ENCODE results near the gene PPM1N.
A peak's percentile ranks its signal among the peaks of the same experiment; 100 is the strongest.

Gene PPM1N

DNA sequence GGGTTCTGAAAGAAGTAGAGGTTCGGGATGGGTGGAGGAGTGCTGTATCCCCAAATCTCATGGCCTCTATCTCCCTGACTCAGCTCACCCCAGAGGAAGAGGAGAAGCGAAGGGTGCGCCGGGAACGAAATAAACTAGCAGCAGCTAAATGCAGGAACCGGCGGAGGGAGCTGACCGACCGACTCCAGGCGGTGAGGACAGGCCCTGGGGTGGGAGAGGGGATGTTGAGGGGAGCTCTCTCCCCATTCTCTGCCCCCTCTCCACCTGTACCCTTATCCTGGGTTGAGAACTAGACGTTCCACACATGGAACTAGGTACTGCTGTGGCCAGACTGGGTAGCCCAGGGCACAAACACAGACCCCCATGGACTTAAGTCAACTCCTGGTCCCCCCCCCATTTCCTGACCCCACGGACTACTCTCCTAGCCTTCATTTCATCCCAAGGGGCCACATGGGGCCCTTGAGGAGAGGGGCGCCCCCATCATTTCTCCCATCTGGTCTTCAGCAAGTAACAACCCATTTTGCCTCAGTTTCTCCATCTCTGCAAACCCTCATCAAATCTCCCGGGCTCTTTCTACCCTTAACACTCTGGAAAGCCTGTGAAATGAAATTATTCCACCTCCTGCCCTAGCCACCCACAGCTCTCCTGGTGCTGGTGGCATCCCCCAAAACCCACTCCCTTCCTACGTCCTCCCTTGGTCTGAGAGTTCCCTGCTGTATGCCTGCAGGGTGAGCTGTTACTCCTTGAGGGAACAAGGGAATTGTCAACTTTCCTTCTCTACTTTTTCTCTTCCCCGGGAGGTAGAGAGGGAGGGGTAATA, 26.9 kb upstream of the PPM1N start:
- DNase-seq, result peak; percentile 60

DNA sequence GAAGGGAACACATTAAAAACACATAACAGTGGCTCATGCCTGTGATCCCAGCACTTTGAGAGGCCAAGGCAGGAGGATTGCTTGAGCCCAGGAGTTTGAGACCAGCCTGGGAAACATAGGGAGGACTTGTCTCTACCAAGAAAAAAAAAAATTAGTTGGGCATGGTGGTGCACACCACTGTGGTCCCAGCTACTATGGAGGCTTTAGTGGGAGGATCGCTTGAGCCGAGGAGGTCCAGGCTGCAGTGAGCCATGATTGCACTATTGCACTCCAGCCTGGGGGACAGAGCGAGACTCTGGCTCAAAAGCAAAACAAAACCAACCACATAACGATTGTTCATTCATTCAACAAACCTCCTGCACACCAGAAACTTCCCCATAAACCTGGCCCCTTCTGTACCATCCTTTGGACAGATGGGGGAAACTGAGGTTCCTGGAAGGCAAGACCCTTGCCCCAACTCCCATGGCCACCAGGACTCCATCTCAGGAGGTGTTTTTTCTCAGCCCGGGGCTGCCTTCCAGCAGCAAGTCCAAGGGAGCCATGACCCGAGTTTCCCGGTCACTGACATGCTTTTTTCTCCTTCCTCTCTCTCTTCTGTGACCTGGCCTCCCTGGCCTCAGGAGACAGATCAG, 26.2 kb upstream of the PPM1N start:
- peak; percentile 73 for DNase-seq

DNA sequence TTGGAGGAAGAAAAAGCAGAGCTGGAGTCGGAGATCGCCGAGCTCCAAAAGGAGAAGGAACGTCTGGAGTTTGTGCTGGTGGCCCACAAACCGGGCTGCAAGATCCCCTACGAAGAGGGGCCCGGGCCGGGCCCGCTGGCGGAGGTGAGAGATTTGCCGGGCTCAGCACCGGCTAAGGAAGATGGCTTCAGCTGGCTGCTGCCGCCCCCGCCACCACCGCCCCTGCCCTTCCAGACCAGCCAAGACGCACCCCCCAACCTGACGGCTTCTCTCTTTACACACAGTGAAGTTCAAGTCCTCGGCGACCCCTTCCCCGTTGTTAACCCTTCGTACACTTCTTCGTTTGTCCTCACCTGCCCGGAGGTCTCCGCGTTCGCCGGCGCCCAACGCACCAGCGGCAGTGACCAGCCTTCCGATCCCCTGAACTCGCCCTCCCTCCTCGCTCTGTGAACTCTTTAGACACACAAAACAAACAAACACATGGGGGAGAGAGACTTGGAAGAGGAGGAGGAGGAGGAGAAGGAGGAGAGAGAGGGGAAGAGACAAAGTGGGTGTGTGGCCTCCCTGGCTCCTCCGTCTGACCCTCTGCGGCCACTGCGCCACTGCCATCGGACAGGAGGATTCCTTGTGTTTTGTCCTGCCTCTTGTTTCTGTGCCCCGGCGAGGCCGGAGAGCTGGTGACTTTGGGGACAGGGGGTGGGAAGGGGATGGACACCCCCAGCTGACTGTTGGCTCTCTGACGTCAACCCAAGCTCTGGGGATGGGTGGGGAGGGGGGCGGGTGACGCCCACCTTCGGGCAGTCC, 25.5 kb upstream of the PPM1N start:
- DNase-seq, result peak; percentile 72

DNA sequence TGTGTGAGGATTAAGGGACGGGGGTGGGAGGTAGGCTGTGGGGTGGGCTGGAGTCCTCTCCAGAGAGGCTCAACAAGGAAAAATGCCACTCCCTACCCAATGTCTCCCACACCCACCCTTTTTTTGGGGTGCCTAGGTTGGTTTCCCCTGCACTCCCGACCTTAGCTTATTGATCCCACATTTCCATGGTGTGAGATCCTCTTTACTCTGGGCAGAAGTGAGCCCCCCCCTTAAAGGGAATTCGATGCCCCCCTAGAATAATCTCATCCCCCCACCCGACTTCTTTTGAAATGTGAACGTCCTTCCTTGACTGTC, 24.9 kb upstream of the PPM1N start:
- no peak for DNase-seq

DNA sequence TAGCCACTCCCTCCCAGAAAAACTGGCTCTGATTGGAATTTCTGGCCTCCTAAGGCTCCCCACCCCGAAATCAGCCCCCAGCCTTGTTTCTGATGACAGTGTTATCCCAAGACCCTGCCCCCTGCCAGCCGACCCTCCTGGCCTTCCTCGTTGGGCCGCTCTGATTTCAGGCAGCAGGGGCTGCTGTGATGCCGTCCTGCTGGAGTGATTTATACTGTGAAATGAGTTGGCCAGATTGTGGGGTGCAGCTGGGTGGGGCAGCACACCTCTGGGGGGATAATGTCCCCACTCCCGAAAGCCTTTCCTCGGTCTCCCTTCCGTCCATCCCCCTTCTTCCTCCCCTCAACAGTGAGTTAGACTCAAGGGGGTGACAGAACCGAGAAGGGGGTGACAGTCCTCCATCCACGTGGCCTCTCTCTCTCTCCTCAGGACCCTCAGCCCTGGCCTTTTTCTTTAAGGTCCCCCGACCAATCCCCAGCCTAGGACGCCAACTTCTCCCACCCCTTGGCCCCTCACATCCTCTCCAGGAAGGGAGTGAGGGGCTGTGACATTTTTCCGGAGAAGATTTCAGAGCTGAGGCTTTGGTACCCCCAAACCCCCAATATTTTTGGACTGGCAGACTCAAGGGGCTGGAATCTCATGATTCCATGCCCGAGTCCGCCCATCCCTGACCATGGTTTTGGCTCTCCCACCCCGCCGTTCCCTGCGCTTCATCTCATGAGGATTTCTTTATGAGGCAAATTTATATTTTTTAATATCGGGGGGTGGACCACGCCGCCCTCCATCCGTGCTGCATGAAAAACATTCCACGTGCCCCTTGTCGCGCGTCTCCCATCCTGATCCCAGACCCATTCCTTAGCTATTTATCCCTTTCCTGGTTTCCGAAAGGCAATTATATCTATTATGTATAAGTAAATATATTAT, 24.3 kb upstream of the PPM1N start:
- DNase-seq, result peak; percentile 76

DNA sequence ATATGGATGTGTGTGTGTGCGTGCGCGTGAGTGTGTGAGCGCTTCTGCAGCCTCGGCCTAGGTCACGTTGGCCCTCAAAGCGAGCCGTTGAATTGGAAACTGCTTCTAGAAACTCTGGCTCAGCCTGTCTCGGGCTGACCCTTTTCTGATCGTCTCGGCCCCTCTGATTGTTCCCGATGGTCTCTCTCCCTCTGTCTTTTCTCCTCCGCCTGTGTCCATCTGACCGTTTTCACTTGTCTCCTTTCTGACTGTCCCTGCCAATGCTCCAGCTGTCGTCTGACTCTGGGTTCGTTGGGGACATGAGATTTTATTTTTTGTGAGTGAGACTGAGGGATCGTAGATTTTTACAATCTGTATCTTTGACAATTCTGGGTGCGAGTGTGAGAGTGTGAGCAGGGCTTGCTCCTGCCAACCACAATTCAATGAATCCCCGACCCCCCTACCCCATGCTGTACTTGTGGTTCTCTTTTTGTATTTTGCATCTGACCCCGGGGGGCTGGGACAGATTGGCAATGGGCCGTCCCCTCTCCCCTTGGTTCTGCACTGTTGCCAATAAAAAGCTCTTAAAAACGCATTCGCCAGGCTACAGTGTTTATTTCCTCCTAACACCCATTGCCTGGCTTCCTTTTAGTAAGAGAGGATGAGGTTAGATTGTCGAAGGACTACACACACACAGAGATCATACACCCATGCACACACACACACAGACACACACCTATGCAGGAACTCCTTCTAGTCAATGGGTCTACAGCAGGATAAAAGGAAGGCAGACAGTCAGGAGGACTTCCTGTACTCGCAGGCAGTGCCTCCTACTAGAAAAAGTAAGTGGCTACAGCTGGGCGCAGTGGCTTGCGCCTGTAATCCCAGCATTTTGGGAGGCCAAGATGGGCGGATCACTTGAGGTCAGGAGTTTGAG, 23.4 kb upstream of the PPM1N start:
- DNase-seq, result peak; percentile 85

DNA sequence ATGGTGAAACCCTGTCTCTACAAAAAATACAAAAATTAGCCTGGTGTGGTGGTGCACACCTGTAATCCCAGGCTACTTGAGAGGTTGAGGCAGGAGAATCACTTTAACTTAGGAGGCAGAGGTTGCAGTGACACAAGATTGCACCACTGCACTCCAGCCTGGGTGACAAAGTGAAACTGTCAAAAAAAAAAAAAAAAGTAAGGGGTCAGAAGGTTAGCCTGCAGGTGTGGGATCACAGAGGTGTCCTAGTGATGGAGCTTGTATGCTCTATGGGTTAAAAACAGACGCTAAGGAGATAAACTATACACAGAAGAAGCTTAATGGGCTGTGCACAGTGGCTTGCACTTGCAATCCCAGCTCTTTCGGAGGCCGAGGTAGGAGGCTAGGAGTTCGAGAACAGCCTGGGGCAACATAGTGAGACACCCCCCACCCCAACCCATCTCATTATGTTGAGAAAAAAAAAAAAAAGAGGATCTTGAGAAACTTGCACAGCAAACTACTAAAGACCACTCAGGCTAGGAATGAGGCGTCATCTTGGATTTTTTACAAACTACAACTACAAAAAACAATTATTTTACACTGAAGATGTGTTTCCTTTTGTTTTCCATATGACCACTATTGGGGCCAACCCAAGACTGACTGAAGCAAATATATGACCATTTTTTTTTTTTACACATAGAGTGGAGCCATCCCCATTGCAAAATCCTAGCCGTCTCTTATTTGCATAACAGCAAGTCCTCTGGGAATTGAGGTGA, 22.5 kb upstream of the PPM1N start:
- no peak for DNase-seq

DNA sequence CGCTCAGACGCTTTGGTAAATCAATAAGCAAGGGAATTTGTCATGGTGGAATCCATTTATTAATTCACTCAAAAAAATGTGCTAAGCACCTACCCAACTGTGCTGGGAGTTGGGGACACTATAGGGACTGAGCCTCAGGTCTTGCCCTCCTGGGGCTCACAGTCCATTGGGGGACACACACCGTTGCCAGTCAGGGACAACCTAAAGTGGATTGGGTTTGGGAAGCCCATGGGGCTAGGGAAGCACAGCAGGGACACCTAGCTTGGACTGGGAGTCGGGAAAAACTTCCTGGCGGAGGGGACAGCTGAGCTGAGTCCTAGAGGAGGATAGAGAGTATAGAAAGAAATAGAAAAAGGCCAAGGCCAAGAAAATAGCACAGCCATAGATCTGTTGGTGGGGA, 21.9 kb upstream of the PPM1N start:
- DNase-seq, result peak; percentile 81

DNA sequence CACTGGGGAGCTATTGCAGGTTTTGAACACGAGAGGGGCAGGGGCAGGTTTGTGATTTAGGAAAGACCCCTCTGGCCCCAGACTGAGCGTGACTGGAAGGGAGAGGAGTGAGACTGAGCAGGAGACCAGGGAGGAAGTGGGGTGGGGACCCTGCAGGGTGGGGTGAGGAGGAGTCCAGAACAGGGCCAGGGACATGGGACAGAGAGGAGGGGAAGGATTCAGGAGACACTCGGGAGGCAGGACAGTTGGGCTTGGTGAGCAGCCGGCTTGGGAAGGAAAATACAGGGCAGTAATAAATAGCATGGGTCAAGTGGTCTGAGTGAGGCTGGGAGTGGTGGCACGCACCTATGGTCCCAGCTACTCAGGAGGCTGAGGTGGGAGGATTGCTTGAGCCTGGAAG, 21.1 kb upstream of the PPM1N start:
- DNase-seq, result peak; percentile 73

DNA sequence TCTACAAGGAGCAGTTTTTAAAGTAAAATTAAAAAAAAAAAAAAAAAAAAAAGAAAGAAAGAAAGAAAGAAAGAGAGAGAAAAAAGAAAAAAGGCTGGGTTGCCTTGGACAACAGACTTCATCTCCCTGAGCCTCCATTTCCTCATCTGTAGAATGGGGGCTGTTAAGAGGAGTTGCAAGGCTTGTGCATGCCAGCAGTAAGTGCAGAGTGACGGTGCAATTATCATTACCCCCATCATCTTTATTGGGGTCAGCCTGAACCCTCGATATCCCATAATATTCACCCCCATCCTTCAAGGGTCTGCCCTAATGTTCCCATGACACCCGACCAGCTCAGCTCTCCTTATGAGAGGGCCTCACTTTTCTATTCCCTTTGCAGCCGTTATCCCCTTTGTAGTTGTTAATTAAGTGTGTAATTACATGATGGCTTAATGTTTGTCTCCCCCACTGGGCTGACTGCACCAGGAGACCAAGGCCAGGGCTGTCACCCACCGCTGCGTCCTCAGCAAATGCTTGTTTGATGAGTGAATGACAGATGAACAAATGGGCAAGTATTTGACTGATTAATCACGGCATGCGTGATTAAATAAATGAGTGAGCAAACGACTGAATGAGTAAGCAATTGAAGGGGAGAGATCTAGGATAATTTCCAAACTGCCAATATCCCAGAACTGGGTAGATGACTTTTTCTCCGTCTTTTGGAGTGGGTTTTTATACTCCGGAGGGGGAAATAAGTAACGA, 20.4 kb upstream of the PPM1N start:
- peak; percentile 74 for DNase-seq

DNA sequence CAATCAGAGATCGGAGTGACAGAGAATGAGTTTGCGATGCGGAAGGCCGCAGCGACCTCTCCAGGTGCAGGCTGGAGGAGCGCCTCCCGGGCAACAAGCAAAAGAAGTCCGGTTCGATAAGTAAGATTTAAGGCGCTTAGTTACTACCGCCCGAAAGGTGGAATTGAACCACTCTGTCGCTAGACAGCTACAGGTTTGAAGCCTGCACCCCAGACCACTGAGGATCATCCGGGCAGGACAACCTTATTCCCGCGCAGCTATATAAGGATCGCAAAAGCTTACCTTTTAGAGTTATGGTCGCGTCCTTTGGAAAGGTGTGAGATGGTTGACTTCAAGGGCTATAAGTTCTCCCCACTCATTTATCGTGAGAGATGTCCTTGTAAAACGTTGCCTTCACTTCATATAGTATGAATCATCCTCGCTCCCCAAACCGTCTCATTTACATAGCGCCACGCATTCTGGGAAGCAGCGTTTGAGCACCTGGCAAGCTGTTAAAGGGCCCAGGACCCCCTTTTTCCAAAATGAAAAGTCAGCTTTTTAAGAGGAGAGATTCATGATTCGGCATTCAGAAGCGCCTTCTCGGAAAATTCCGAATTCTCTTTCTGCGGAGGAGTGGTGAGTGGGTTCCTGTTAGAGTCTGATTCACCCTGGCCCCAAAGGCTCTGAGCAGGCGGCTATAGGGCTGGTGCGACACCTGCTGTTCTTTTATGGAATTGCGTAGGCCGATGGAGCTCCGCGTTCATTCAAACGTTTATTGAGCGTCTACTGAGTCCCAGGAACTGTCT, 19.6 kb upstream of the PPM1N start:
- DNase-seq, result peak; percentile 93

DNA sequence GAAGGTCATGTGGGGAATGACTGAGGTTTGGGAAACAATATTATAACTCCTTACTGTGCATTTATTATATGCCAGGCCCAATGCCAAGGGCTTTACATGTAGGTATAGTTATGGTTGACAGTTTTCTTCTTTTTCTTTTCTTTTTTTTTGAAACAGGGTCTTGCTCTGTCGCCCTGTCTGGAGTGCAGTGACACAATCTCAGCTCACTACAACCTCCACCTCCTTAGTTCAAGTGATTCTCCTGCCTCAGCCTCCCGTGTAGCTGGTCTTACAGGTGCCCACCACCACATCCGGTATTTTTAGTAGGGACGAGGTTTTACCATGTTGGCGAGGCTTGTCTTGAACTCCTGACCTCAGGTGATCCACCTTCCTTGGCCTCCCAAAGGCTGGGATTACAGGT, 15.2 kb upstream of the PPM1N start:
- no peak for DNase-seq

DNA sequence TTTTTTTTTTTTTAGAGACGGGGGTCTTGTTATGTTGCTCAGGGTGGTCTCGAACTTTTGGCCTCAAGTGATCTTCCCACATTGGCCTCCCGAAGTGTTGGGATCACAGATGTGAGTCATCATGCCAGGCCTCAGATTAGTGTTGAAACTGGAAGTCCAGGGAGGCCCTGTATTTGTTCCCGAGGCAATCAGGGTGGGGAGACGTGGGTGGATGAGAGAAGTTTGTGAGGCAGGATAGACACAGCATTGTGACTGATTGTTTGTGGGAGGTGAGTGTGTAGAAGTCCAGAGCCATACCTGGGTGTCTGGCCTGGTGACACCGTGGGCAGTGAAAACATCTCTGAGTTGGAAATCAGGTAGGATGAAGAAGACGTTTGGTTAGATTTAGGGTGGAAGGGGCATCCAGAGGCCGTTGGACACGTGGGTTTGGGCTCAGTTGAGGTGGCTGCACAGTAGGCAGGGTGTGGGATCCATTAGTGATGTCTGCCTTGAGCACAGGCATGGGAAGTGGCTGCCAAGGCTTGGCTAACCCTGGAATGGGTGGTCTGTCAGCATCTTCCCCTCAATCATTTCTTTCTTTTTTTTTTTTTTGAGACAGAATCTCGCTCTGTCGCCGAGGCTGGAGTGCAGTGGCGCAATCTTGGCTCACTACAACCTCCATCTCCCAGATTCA, 13.8 kb upstream of the PPM1N start:
- DNase-seq, result no peak

DNA sequence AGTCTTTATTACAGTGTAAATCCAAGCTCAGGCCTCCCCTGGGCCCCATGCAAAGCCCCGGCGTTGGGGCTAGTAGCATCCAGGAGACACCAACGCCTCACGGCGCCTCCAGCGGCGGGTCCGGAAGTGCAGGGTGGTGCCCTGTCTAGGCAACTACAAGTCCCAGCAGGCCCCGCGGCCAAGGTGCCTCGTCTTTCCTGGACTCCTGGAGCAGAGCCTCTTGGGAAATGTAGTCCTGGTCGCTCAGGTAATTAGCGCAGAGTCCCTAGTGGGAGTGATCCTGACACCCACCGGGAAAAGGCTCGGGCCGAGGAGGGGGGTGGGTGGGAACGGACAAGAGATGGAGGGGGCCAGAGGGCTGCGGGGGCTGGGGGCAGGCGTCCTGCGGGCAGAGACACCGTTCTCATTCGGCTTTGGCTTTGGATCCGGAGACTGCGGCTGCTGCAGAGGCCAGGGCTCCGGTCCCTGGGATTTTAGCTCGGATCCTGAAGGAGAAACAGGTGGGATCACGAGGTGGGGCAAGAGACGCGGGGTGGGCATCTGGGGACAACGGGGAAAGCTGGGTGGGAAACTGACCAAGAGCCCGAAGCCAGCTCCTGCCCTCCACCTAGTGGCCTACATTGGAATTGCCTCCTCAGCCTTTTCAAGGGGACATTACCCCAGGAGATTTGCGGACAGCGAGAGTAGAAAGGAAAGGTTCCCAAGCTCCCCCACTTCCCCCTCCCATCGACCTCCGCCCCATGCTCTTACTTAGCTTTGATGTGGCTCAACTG, 12.8 kb upstream of the PPM1N start:
- DNase-seq, result peak; percentile 96

DNA sequence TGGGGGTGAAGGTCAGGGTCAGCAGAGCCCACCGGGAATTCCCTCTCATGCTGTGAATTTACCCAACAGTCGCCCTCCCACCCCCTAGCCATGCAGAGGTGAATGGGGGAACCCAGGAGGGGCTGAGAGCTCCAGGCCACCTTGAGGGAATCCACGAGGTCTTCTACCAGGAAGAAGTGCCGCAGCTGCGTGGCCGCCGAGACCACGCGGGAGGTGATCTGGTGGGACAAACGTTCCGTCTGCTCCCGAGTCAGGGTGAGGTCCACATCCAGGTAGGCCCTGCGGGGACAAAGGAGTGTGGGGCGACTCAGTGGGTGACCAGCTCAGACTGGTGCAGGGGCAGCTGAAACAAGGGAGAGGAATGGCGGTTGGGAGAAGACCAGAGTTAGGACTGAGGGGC, 9.5 kb upstream of the PPM1N start:
- no peak for DNase-seq

DNA sequence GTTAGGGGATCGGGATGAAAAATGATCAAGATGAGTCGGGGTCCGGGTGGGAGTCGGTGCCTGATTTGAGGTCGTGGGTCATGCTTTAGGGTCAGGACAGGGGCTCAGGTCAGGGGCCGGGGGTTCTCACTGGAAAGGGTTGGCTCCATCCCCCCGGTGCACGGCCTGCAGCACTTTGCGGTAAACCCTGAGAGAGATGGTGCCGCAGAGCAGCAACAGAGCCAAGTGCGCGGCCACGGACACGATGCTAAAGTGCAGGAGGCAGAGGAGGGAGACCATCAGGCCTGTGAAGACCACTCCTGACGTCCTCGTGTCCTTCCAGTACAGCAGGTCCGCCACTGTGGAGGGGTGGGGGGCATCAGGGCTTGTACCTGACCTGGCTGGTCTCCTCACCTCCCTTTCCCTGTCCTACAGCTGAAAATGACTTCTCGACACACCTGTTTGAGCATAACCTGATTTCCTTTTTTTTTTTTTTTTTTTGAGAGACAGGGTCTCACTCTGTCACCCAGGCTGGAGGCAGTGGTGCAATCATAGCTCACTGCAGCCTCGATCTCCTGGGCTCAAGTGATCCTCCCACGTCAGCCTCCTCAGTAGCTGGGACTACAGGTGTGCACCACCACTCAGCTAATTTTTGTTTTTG, 8.9 kb upstream of the PPM1N start:
- DNase-seq, result no peak

DNA sequence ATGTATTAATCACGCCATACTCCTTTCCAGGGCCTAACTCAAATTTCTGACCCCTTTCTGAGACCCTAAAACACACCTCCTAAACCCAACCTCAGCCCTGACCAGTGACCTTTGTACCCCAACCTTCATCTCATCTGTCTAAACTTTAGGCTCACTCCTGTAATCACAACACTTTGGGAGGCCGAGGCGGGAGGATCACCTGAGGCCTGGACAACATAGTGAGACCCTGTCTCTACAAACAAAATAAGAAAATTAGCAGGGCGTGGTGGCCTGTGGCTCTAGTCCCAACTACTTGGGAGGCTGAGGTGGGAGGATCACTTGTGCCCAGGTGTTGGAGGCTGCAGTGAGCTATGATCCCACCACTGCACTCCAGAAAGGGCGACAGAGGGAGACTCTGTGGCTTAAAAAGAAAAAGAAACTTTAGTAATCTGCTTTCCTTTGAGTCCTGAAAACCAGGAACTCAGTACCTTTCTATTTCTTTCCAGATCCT, 6.1 kb upstream of the PPM1N start:
- DNase-seq, result no peak

Measured in CD4-positive, alpha-beta T cell treated with Interleukin-21 for 1 hour (primary cell).